GM08714 (cell line): Measurements from ENCODE around the gene XYLB.

Experiments
- H3K4me3 ChIP-seq: fragments of 200-500 bp; sonication (Bioruptor generic); 2 replicates; pipeline ENCODE4 v1.5.1; 2014; ENCODE audit warnings: mild to moderate bottlenecking, low read length, inconsistent platforms
- ZNF274 ChIP-seq: IDR thresholded peaks from 2 replicates; pipeline ENCODE4 v1.6.1; 2012; ENCODE audit warnings: mild to moderate bottlenecking, low read depth, low read length

Gene XYLB

DNA sequence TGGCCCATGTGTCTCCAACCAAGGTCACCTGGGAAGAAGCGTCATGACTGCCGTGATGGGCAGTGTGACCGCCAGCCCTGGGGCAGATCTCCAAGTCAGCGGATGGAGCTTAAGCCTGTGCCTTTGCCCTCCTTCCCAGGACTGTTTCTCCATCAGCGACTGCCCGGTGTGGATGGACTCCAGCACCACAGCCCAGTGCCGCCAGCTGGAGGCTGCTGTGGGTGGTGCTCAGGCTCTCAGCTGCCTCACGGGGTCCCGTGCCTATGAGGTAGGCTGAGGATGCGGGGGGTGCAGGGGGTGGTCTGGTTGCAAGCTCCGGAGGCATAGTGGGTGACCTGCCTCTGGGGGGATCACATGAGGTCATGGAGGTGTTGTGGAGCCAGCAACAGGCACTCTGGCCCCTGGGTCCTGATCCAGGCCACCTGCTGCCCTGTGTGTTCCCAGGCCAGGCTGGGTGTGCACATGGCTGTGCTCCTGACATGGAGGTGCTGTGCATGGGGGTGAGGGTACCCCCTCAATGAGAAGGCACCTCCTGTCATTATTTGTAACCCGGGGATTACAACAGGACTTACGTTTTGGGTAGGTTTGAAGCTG, 19.0 kb downstream of the XYLB start:
- no peak overlapping the region for H3K4me3 ChIP-seq
- TF ChIP-seq ZNF274, result no peak

DNA sequence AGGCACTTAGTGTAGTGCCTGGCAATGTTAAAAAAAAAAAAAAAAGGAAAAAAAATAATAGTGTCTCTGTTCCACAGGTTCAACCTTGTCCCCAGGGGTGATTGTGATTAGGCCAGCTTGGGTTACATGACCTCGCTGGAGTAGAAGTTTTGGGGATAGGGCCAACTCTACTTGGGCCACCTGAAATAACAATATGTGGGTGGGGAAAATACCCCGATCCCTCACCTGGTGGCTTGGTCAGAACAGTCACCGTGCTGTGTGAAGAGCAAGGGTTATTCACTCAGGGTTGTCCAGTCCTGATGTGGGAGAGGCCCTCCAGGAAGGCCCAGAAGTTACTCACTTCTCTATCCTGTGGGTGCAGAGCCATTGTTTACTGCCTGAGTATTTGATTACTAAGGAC, 19.5 kb downstream of the XYLB start:
- TF ChIP-seq ZNF274, result no peak
- H3K4me3 ChIP-seq, result no peak overlapping the region

DNA sequence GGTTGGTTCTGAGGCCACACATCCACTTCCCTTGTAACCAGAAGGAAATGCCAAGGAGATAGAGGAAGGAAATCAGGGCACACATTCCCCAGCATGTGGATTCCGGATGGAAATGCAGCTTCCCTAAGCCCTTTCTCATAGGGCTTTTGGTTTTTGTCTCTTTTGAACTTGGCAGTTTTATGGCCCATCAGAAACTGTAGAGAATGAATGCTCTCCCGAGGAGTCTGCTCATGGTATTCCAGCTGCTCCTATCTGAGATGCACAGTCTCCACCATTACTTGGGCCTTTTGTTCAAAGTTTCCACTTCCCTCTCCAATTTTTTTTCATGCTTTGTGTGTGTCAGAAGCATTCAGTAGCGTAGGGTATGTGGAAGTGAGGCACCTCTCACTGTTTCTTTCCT, 21.2 kb downstream of the XYLB start:
- no peak for TF ChIP-seq ZNF274
- H3K4me3 ChIP-seq, result no peak overlapping the region

DNA sequence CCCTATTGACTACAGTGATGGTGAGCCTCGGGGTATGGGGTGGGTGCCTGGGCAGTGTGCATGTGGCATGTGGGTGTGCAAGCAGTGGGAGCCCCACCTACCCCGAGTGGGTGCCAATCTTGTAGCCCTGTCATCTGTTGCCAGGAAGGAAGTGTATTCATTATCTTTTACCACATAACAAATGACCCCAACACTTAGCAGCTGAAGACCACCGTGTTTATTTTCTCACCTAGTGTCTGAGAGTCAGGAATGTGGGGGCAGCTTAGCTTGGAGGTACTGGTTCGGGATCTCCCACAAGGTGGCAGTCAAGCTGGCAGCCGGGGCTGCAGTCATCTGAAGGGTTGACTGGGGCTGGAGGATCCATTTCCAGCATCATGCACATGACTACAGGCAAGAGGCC, 21.7 kb downstream of the XYLB start:
- TF ChIP-seq ZNF274, result no peak
- H3K4me3 ChIP-seq, result no peak overlapping the region

DNA sequence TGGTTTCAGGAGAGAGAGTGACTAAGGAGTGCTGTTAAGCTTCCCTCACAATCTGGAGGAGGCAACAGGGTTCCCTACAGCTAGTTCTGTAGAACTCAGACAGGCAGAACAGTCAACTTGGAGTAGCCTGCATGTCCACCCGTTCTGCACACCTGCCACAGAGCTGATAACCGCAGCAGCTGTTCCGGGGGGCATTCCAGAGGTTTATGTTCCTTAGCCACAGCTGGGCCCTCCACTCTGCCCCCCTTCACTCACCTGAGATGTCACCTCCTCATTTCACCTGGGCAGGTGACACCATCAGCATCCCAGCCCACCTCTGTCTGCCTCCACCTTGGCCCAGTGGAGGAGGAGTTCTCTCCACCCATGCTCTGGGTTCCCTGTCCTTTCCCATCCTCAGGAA, 22.6 kb downstream of the XYLB start:
- no peak overlapping the region for H3K4me3 ChIP-seq
- TF ChIP-seq ZNF274, result no peak

DNA sequence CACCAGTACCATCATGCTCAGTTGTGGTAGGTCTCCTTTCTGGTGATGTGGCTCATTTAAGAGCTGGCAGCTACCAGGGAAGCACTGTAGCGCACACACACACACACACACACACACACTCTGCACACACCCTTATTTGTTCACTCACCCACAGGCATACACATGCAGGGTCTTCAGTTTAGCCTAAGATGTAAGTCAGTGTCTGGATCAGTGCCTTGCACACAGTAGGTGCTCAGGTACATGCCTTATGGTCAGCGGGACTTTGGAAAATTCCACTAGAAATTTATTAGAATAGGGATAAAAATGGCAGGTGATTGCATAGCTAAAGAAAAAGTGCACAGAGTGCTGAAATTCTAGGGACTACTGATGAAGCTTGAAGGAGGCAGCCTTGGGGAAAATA, 23.6 kb downstream of the XYLB start:
- no peak for TF ChIP-seq ZNF274
- no peak overlapping the region for H3K4me3 ChIP-seq

DNA sequence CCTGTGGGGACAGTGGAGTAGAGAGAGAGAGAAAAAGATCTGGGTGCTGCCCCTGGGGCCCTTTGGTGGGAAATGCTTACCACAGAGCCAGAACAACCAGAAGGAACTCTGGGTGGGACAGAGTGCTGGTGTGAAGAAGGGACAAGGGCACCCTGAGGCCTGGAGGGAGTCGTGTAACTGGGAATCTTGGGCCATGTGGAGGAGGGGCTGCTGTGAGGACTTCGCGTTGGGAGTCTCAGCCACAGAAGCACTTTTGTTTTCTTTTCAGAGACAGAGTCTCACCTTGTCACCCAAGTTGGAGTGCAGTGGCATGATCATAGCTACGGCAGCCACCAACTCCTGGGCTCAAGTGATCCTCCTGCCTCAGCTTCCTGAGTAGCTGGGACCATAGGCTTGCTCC, 24.3 kb downstream of the XYLB start:
- TF ChIP-seq ZNF274, result no peak
- H3K4me3 ChIP-seq, result no peak overlapping the region

DNA sequence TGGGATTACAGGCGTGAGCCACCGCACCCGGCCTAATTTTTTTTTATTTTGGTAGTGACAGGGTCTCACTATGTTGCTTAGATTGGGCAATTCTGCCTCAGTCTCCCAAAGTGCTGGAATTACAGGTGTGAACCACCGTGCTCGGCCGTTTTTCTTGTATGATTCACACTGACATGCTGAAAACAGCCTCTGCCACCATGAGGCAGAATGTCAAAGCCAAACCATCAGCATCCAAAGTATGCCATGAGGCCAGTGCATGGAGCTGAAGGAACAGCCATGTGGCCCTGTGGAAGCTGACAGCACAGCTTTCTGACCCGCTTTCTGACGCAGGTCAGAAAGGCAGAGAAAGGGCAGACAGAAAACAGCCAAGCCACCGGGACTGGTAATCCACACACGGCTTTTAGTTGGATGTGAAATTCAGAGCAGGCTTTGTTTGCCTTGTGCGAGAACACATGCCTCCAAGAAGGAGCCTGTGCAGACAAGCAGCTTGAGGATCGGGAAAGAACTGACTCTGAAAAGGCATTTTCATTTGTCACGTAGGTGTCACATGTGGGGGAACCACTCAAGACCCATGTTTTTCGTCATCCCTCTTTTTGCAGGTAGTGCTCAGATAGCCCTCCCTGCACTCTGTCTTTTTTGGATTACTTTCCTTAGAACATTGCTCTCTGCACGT, 25.1 kb downstream of the XYLB start:
- no peak overlapping the region for H3K4me3 ChIP-seq
- no peak for TF ChIP-seq ZNF274

DNA sequence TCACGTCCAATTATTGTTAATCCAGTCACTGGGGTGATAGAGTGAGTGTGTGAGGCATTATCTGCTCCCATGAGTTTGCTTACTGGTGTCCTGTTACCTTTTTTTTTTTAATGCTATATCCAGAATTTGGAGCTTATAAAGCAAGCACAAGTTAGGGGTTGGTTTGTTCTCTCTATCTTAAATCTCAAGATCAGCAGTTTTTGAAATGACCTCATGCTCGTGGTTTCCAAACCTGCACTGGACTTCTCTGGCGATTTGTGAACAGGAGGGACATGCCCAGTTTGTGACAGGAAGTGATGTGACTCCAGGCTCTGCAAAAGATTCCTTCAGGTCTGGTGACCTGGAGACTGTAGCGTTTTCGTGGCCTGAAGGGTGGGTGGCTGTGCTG, 25.6 kb downstream of the XYLB start:
- H3K4me3 ChIP-seq, result no peak overlapping the region
- TF ChIP-seq ZNF274, result no peak

DNA sequence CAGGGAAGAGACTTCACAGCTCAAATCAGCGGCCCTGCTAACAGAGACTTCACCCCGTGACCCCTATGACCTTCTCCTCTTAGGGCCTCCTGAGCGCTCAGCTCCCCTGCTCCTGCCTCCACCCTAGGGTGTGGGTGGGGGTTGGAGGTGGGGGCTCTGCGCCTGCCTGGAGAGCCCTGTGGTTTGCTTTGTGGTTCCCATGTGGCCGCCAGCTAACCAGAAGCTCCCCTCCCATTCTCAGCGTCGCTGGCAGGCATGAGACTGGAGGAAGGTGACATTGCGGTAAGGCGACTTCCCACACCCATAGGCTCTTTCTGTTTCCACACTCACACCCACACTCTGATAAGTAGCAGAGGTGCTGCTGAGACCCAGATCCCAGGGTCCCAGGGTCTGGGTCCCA, 27.6 kb downstream of the XYLB start:
- no peak for TF ChIP-seq ZNF274
- H3K4me3 ChIP-seq, result no peak overlapping the region

DNA sequence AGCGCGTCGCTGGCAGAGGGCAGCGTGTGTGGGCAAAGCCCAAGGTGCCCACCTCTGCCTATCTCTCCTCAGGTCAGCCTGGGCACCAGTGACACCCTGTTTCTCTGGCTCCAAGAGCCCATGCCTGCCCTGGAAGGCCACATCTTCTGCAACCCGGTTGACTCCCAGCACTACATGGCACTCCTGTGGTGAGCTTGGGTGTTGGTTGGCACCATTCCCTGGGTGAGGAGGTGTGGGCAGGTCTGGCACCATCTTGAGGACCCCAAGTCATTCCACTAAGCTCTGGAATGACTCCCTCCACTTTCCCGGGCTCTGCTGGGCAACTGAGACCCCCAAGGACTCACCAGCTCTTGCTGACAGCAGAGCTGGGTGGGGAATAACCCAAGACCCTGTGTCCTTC, 28.5 kb downstream of the XYLB start:
- TF ChIP-seq ZNF274, result no peak
- no peak overlapping the region for H3K4me3 ChIP-seq

DNA sequence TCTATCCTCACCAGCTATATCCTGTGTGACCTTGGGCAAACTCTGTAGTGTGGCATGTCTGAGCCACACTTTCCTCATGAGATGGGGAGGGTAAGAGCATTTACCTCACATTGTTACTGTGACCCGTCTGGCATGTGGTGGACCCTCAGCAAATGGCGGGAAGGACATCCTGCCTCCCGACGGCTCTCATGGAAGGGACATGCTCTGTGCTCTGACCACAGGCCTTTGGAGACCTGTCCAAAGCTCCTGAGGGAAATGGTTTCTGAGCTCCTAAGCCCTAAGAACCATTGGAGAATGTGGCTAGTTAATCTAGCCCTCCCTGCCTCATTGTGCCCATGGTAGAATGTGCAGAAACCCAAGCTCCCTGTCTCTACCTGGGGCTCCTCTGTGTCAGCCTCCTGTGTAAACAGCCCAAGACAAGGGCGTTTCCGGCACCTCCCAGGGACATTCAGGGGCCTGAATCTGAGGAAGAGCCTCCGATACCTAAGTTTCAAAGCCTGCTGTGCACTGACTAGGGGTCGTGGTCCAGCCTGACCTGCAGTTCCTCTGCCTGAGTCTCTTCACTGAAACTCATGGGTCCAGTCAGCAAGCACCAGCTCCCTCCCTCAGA, 29.0 kb downstream of the XYLB start:
- H3K4me3 ChIP-seq, result no peak overlapping the region
- no peak for TF ChIP-seq ZNF274

DNA sequence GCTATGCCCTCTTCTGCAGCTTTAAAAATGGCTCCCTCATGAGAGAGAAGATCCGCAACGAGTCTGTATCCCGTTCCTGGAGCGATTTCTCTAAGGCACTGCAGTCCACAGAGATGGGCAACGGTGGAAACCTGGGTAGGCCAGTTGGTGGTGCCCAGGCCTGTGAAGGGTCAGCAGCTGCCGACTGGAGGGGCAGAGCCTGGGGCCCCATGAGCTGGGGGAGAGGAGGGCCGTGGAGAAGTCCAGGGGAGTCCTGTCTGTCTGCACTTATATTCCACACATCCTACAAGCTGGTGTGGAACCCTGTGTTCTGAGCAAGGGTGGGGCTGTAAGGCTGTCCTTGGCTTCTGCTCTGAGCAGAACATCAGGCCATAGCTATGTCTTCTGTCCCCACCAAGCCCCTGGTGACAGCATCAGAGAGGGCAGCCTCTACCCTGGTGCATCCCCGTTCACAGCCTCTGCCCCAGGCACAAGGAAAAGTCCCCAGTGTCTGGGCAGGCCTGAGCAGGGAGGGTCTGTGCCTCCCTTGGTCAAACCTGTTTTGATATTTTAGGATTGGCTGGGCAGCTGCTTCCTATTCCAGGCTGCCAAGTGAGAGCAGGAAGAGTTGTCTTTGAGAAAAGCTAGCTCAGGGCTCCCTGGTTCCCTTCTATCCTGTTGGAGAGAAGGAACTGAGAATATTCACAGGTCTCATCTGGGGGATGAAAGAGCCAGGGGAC, 29.7 kb downstream of the XYLB start:
- no peak for TF ChIP-seq ZNF274
- no peak overlapping the region for H3K4me3 ChIP-seq

DNA sequence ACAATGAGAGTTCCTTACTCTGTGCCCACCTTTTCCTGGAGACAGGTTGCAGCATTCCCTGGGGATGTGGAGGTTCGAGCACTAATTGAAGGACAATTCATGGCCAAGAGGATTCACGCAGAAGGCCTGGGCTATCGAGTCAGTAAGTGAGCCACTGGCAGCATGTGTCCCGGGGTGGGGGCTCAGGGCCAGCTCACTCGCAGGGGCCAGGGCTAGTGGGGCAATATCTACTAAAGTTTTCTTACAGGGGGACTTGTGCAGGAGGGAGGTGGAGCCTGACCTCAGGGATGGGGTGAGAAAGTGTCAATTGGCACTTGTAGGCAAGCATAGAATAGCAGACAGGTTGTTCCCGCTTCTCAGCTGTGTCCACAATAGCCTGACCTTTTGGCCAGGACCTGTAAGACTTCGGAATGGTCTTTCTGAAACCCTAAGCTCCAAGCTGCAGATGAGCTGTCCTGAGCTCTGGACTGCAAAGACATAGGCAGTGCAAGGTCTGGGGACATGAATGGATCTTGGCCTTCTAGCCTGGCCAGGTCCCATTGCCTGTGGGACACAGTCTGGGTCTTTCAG, 32.7 kb downstream of the XYLB start:
- TF ChIP-seq ZNF274, result no peak
- no peak overlapping the region for H3K4me3 ChIP-seq
